OCI-LY7 (cell line): ENCODE measurements around the gene OR4D1.

Experiments
- CTCF ChIP-seq: fragments of 200-600 bp; sonication (generic); conservative IDR thresholded peaks from 2 replicates; pipeline ENCODE4 v1.5.1; 2014; ENCODE audit warnings: mild to moderate bottlenecking, antibody characterized with exemption, low read length, moderate library complexity, mixed read lengths
- EZH2phosphoT487 ChIP-seq: fragments of 200-600 bp; sonication (generic); IDR thresholded peaks from 2 replicates; pipeline ENCODE4 v1.6.1; 2018; ENCODE audit warnings: low read depth, borderline replicate concordance, mild to moderate bottlenecking, mixed run types, antibody characterized with exemption, low read length, moderate library complexity, mixed read lengths

GRCh38 chr17:58156839-58157803 lies 8.9 kb downstream of the OR4D1 start:
- no peak for TF ChIP-seq CTCF
- no peak for TF ChIP-seq EZH2phosphoT487
